Measurements from ENCODE around the gene CAPG. TPM values are rescaled to one million over a fixed set of nuclear protein-coding genes. Genes with fewer than 3 reads are reported as not detected.
A peak's percentile ranks its signal among the peaks of the same experiment; 100 is the strongest.
"Not testable (repeated sequence)": the region's sequence is repeated elsewhere in the genome, so short reads cannot be mapped to it uniquely, and the experiment has no call there.

CAPG gene
- total RNA-seq, 1 donor from 2014 or later = 3.5 TPM

DNA sequence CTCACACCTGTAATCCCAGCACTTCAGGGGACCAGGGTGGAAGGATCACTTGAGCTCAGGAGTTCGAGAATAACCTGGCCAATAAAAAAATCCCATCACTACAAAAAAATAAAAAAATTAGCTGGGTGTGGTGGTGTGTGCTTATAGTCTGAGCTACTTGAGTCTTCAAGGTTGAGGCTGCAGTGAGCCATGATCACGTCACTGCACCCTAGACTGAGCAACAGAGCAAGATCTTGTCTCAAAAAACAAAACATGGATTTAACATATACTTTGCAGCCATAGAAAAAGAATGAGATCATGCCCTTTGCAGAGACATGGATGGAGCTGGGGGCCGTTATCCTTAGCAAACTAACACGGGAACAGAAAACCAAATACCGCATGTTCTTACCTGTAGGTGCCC lies 30.6 kb upstream of the CAPG start:
- peaks cover 43% of the 10 kb centered on the region for H3K4me1 ChIP-seq
- H3K9me3 ChIP-seq (replicated peaks) = no peaks in the 10 kb centered on the region
- intact Hi-C loops (cut with micrococcal nuclease) = no loop called here
- H3K27ac ChIP-seq (replicated peaks) = no peak overlapping the region
- no peak overlapping the region for H3K4me3 ChIP-seq
- no peaks in the 10 kb centered on the region for H3K27me3 ChIP-seq (ENCODE audit: low read depth)
- H3K36me3 ChIP-seq = no peaks in the 10 kb centered on the region
- no peak for DNase-seq
- TF ChIP-seq, protein P1, sequence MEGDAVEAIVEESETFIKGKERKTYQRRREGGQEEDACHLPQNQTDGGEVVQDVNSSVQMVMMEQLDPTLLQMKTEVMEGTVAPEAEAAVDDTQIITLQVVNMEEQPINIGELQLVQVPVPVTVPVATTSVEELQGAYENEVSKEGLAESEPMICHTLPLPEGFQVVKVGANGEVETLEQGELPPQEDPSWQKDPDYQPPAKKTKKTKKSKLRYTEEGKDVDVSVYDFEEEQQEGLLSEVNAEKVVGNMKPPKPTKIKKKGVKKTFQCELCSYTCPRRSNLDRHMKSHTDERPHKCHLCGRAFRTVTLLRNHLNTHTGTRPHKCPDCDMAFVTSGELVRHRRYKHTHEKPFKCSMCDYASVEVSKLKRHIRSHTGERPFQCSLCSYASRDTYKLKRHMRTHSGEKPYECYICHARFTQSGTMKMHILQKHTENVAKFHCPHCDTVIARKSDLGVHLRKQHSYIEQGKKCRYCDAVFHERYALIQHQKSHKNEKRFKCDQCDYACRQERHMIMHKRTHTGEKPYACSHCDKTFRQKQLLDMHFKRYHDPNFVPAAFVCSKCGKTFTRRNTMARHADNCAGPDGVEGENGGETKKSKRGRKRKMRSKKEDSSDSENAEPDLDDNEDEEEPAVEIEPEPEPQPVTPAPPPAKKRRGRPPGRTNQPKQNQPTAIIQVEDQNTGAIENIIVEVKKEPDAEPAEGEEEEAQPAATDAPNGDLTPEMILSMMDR (IDR thresholded peaks at IDR 0.05; ENCODE audit: borderline replicate concordance) = no peak

DNA sequence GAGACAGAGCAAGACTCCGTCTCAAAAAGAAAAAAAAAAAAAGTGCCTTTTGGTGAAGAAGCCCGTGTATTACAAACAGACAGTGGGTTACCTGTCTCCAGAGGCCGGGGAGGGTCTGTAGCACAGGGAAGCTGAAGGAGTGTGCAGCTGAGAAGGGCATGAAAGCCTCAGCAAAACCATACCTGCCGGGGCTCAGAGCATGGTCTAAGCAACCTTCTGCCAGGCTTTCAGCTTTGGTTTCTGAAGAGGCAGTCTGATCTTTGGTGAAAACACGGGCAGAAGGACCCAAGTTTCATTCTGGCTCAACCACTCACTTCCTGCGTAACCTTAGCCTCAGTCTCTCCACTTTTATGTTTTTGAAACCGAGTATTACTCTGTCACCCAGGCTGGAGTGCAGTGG lies 29.8 kb upstream of the CAPG start:
- no peak for DNase-seq
- H3K27ac ChIP-seq (replicated peaks) = no peak overlapping the region
- no peaks in the 10 kb centered on the region for H3K27me3 ChIP-seq (ENCODE audit: low read depth)
- H3K36me3 ChIP-seq = no peaks in the 10 kb centered on the region
- H3K4me3 ChIP-seq = no peak overlapping the region
- intact Hi-C loops (cut with micrococcal nuclease) = no loop called here
- H3K4me1 ChIP-seq = peaks cover 43% of the 10 kb centered on the region
- no peaks in the 10 kb centered on the region for H3K9me3 ChIP-seq (replicated peaks)
- TF ChIP-seq, protein P1 (IDR thresholded peaks at IDR 0.05; ENCODE audit: borderline replicate concordance) = no peak

DNA sequence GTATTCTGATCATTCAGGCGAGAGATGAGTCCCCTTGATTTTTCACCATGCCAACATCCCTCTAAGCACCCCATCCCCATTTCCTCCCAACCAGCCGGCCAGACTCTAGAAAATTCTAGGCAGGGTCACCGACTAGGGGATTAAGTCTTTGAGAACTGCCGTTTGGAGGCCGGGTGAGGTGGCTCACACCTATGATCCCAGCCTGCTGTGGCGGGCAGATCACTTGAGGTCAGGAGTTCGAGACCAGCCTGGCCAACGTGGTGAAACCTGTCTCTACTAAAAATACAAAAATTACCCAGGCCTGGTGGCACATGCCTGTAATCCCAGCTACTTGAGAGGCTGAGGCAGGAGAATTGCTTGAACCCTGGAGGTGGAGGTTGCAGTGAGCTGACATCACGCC lies 29.4 kb upstream of the CAPG start:
- intact Hi-C loops (cut with micrococcal nuclease); H3K36me3 ChIP-seq; H3K27me3 ChIP-seq (ENCODE audit: low read depth); H3K27ac ChIP-seq (replicated peaks); H3K4me3 ChIP-seq; H3K9me3 ChIP-seq (replicated peaks); DNase-seq: not testable (repeated sequence)
- H3K4me1 ChIP-seq = peaks cover 46% of the 10 kb centered on the region

DNA sequence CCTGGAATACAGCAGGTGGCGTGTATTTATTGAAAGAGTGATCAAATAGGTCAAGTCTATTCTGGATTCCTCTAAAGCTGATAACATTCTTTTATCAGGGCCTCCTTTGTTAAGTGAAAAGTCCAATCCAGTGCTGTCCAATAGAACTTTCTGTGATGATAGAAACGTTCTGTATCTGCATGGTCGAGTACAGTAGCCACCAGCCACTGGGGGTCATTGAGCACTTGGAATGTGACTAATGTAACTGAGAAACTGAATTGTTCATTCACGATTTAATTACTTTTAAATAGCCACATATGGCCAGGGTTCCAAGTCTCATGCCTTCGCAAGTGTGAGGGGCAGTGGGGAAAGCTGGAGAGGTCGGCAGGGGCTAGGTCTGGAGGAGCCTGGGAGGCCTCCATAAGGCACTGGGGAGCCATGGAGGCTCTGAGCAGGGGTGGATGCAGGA lies 28.9 kb upstream of the CAPG start:
- peak overlapping the region; percentile 96 for H3K27ac ChIP-seq (replicated peaks)
- intact Hi-C loops (cut with micrococcal nuclease) = no loop called here
- H3K4me3 ChIP-seq = no peak overlapping the region

DNA sequence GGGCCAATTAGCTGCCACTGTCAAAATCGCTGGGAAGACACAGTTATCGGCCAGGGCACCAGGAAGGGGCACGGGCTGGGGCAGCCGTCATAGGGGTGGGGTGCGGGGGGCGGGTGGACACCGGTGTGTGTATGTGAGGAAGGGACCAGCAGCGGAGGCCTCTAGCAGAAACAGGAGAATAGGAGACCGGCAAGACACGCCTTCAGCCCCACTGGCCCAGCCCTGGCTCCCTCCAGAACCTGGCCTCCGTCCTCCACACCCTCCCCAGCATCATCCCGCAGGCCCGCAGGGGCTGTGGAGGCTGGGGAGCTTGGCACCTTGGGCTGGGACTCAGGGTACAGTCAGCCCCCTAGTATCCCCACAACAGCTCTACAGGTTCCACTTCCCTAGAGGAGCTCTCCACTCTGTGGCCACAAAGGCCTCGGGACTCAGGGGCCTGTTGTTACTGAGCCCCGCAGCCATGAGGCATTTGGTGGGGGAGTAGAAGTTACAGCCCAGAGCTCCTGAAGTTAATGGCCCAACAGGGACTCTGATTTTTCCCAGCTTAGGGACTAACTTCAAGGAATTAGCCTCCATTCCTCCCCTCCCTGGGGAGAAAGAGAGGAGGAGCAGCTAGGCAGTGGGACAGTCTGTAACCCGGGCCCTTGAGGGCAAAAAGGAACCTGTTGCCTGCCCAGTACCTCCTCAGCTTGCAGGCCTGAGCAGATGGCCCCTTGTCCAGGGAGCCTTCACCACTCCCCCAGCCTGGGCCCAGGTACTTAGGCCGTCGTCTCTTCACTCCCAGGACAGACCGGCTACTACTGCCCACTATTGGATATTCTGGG lies 28.2 kb upstream of the CAPG start:
- Histone ChIP-seq H3K27me3 (ENCODE audit: low read depth) (no peaks in the 10 kb centered on the region), H3K27ac (replicated peaks) (peak overlapping the region; percentile 96), H3K9me3 (replicated peaks) (no peaks in the 10 kb centered on the region), H3K4me1 (peaks cover 58% of the 10 kb centered on the region), H3K36me3 (no peaks in the 10 kb centered on the region), H3K4me3 (peak overlapping the region; percentile 67)
- DNase-seq = peak; percentile 48
- intact Hi-C loops (cut with micrococcal nuclease) = no loop called here
- TF ChIP-seq, protein P1 (IDR thresholded peaks at IDR 0.05; ENCODE audit: borderline replicate concordance) = no peak

More for the DNA sequence above, 28.9 kb upstream of the CAPG start:
- H3K9me3 ChIP-seq (replicated peaks) = no peaks in the 10 kb centered on the region
- TF ChIP-seq, protein P1 (IDR thresholded peaks at IDR 0.05; ENCODE audit: borderline replicate concordance) = no peak
- DNase-seq = no peak
- H3K4me1 ChIP-seq = peaks cover 51% of the 10 kb centered on the region
- H3K27me3 ChIP-seq (ENCODE audit: low read depth) = no peaks in the 10 kb centered on the region
- no peaks in the 10 kb centered on the region for H3K36me3 ChIP-seq

DNA sequence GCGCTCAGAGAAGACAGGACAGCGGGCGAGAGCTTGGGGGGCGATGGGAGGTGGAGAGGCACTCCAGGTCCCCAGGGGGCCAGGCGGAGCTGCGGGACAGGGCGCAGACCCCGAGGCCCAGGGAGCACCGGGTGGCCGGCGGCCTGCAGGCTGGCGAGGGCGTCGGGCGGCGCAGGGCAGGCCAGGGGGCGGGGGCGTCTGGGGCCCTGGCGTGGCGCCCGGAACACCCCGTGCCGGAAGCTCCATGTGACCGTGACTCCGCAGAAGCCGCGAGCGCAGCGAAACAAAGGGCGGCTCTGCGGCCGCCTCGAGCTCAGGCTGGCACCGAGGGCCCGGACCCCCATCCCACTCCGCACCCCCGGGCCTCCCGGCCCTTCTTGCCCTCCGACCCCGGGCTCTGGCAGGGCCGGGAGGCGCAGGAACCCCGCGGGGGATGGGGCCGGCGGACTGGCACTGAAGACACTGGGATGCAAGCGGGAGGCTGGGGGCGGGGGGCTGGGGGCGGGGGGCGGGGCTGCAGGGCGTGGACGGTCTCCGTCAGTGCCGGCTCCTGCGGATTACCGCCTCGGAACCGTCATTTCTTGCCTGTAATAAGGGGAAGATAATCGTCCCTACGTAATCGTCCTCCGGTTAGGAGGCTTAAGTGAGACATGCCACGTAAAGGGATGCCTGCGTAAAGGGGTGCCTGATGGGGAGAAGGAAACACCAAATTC lies 27.5 kb upstream of the CAPG start:
- peaks cover 63% of the 10 kb centered on the region for H3K4me1 ChIP-seq
- no peaks in the 10 kb centered on the region for H3K36me3 ChIP-seq
- peak overlapping the region; percentile 96 for H3K27ac ChIP-seq (replicated peaks)
- intact Hi-C loops (cut with micrococcal nuclease) = no loop called here
- H3K4me3 ChIP-seq = peak overlapping the region; percentile 67
- DNase-seq = peak; percentile 93
- TF ChIP-seq, protein P1 (IDR thresholded peaks at IDR 0.05; ENCODE audit: borderline replicate concordance) = no peak
- H3K27me3 ChIP-seq (ENCODE audit: low read depth) = no peaks in the 10 kb centered on the region
- no peaks in the 10 kb centered on the region for H3K9me3 ChIP-seq (replicated peaks)

All from left ventricle myocardium inferior (tissue), 1 donor.